Fibroblast of the conjunctiva (primary cell): Measurements from ENCODE around the gene AHDC1.
A peak's percentile ranks its signal among the peaks of the same experiment; 100 is the strongest.

Source experiments
- DNase-seq: peaks from one replicate; pipeline ENCODE4 v3.0.0-alpha.2; 2010; ENCODE audit warnings: low read depth

AHDC1 gene

DNA sequence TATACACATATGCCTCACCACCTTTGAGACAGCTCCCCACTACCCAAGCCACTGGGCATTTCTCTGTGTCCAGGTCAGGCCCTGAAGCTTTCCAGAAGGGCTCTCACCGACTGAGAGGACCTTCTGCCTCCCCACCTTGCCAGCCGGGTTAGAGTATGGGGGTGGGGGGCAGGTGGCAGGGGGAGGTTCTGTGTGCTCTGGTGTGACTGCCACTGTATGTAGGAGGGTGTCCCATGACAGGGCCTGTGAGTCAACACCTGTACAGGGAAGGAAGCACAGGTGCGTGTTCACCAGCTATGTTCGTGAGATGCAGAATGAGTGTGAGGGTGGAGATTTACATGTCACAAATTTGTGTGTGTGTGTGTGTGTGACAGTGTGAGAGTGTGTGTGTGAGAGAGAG is 7.0 kb downstream of the AHDC1 start:
- no peak for DNase-seq

DNA sequence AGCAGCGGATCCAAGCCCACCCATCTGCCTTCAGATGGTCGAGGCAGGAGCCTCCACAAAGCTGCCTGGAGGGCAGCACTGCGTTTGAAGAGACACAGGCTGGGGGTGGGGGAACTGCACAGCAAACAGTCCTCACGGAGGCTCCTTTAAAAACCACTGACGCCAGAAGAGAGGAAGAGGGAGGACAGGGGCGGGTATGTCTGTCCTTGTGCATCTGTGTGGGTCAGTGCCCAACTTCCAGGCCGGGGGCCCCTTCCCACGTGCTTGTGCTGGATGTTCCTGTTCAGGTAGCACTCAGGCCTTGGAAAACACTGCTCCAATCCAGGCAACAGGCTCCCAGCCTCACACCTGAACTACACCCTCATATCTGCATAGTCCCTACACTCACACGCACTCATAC is 7.7 kb downstream of the AHDC1 start:
- no peak for DNase-seq

DNA sequence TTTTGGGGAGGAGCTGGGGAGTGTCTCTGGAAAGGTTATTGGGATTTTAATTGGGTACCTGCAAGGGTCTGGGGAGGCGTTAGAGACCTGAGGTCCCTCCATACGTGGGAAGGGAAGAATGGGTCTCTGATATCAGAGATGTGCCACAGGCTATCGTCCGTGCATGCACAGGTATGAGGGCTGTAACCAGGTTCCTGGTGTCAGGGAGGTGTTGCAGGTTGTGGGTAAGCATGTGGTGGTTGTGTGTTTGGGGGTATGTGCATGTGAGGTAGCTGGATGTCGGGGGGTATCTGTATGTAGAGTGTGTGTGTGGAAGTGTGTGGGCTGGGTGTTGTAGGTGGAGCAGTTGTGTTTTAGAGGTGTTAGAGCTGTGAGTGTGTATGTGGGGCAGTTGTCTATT is 8.3 kb downstream of the AHDC1 start:
- DNase-seq = no peak

- no peak for DNase-seq
Measured at GRCh38 chr1:27594564-27595510, 9.1 kb downstream of the AHDC1 start.

GRCh38 chr1:27593678-27594563 is 10.0 kb downstream of the AHDC1 start:
- DNase-seq = no peak

DNA sequence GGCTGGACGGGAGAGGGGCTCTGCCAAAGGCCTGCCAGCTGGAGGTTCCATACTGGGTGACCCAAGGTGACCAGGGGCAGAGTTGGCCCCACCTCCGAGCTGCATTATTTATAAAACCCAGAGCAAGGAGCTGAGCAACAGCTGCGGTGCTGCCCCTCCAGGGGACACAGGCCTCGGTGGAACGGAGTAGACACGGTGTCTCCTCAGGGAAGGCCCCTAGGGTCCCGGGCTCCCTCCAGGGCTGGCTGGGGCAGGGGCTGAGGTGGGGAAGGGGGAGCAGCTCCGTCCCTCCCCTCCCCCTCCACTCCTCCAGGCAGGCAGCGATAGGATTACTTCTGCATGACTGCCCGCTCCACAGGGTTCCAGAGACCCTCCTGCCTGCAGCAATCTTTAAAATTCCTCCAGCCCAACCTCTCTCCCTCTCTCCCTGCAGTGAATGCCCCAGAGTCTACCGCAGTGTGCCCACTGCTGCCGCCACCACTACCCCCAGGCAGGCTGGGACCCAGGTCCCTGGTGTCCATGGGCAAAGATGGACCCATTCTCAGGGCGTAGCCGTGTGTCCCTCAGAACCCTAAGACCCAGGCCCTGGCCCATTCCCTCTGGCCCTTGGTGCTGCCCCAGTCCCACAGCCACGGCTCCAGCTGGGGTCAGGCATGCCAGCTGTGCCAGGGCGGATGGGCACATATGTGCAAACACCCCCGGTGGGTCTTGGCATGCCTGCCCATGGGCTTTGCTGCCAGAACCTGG is 10.8 kb downstream of the AHDC1 start:
- no peak for DNase-seq

DNA sequence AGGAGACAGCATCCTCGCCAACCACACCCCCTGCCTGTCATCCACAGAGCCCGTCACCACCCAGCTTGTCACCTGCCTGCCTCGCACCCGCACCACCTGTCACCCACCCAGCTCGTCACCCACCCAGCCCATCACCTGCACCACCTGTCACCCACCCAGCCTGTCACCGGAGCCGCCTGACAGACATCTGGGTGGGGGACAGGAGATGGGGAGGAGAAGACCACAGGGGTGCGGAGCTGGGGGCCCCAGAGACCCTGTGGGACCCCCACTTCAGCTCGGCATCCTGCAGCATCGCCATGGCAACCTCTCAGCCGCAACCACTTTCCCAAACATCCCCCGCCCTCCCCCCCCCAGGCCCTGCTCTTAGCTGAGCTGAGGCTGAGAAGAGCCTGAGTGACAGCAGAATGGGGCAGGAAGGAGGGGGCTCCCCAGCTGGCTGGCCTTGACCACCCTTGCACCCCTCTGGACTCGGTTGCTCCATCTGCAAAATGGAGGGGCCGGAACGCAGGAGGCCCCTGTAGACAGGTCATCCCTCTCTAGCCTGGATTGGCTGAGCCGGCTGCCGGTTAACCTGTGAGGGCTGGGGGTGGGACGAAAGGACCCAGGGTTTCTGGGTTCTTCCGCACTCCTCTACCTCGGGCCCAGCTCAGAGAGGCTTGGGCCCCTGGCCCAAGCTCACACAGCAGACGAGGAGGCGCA is 11.6 kb downstream of the AHDC1 start:
- DNase-seq = no peak

- no peak for DNase-seq
Measured at GRCh38 chr1:27591622-27592021, 12.3 kb downstream of the AHDC1 start.

GRCh38 chr1:27590917-27591508 is 12.9 kb downstream of the AHDC1 start:
- no peak for DNase-seq

GRCh38 chr1:27589841-27590426 is 14.0 kb downstream of the AHDC1 start:
- peak; percentile 43 for DNase-seq

DNA sequence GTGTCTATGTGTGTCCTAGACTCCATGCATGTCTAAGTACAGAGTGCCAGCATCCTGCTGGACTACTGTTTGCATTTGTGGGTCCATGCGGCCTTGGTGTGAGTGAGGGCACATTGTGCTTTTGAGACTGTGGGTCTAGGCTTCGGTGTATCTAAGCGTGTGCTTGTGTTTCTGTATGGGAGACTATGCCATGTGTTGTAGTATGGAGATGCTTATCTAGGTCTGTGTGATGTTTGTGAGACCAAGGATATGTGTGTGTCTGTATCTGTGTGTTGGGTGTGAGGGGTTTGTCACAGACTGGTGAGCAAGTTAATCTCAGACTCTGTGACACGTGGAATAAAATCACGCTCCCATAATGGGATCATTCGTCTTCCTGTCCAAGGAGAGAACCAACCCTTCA is 14.5 kb downstream of the AHDC1 start:
- DNase-seq = no peak

DNA sequence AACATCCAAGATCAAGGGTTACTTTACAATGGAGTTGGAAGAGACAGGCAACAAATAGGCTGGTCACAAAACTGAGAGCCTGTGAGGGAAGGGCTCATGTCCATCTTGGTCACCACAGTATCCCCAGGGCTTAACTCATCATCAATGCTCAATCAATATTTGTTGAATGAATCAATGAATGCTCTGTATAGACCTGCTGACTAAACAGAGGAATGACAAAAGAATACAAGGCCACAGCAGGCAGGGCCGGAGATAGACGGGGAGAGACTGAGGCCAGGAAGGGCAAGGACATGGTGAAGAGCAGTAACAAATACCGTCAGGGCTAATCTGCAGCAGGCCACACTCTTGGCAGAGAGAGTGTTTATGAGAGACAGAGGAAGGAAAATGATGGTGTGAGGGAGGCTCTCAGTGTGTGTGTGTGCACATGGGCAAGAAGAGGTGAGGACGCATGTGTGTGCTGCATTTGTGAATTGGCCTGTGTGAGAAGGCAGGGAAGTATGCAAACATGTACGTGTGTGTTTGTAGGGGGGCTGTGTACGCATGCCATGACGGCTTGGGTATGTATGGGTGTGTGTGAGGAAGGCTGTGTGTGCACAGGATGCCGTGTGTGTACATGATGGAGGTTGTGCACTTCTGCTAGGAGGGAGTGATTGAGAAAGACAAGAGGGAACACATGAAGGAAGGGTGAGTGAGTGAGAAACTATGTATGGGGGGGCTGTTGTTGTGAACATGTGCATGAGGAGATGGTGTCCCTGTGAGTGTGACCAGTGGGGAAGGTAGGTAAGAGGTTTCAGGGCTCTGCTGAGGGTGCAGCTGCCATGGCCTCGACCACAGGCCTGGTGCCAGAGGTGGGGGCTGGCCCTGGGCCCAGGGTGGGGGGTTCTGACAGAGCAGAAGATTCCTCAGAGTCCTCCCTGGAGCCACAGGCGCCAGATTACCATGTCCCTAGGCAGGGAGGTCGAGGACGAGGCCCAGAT is 15.4 kb downstream of the AHDC1 start:
- no peak for DNase-seq

- no peak for DNase-seq
Measured at GRCh38 chr1:27585684-27586083, 18.3 kb downstream of the AHDC1 start.

GRCh38 chr1:27584453-27584852 is 19.5 kb downstream of the AHDC1 start:
- no peak for DNase-seq

- DNase-seq = no peak
Measured at GRCh38 chr1:27583479-27583878, 20.5 kb downstream of the AHDC1 start.

DNA sequence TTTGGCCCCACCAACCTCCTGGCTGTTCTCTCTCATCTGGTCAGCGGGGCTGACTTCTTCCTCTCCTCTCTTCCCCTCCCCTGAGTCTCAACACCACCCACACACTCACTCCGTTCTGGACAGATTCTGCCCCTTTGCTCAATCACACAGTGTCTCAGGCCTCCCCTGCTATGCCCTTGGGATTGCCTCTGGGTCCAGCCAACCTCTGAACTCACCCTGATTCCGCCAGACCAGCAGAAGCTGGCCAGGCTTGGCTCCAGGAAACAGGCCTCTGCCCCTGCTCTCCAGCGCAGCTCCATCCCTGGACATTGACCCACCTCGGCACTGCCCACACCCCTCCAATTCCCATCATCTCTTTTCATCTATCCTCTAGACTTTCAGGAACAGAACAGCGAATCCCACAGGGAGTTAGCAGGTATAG is 22.1 kb downstream of the AHDC1 start:
- no peak for DNase-seq

DNA sequence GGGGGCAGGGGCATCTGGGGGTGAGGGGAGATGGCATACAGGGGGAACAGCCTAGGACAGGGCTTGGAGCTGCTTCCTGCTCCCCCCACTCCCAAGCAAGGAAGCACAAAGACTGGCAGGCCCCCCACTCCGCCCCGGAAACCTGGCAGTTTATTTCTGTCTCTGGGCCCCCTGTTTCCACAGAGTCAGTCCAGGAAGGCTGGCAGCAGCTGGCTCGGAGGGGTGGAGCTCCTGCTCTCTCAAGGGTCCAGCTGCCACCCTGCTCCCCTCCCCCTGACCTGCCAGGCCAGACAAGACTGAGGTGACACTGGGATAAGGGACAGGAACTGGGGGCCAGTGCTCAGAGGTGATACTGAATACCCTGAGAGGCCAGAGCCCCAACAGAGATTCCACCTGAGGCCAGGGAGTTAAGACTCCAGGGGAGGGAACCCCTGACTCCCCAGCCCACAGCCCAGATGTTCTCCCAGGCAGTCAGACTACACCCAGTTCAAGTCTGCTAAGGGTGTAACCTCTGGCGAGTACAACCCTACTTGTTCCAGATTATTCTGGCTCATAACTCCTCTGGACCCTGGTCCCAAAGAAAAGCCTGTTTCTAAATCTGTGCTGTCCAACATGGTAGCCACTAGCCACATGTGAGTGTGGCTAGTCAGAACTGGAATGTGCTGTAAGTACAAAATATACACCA is 26.3 kb downstream of the AHDC1 start:
- no peak for DNase-seq

DNA sequence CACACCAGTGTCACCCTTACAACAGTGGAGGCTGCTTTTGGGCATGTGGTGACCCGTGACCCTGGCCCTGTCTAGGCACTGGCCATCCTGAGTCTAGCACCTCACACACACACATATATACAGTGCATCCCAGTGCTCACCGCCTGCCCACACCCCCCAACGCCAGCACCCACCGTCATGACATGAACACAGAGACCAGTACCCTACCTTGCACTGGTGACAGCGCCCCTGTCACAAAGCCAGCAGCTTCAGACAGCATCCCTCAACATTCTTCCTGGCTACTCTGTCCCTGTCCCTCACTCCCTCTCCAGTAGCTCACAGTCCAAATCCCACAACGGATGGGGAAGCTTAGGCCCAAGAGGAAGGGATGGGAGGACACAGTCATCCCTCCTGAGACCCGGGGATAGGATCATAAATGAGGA is 27.1 kb downstream of the AHDC1 start:
- no peak for DNase-seq

GRCh38 chr1:27575840-27576331 is 28.1 kb downstream of the AHDC1 start:
- no peak for DNase-seq
